Measurements from ENCODE around the gene KLK3.

DNA sequence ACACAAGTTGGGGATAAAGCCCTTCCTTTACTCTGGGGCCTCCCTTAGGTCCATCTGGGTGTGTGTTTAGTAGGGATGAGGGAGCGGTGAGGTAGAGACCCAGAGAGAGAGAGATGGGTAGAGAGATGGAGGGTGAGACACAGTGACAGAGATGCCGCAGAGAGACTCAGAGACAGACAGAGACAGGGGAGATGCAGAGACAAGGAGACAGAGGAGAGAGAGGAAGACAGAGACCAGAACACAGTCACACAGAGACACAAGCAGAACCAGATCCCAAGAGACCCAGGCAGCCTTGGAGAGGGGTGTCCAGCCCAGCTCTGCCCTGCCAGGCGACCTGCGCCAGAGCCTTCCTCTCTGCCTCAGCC lies 33.5 kb upstream of the KLK3 start:
- no peak for TF ChIP-seq EZH2 (IDR thresholded peaks at IDR 0.05; ENCODE audit: low read length, unreplicated experiment)
- TF ChIP-seq, protein P1, sequence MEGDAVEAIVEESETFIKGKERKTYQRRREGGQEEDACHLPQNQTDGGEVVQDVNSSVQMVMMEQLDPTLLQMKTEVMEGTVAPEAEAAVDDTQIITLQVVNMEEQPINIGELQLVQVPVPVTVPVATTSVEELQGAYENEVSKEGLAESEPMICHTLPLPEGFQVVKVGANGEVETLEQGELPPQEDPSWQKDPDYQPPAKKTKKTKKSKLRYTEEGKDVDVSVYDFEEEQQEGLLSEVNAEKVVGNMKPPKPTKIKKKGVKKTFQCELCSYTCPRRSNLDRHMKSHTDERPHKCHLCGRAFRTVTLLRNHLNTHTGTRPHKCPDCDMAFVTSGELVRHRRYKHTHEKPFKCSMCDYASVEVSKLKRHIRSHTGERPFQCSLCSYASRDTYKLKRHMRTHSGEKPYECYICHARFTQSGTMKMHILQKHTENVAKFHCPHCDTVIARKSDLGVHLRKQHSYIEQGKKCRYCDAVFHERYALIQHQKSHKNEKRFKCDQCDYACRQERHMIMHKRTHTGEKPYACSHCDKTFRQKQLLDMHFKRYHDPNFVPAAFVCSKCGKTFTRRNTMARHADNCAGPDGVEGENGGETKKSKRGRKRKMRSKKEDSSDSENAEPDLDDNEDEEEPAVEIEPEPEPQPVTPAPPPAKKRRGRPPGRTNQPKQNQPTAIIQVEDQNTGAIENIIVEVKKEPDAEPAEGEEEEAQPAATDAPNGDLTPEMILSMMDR (conservative IDR thresholded peaks at IDR 0.05; ENCODE audit: low read depth, low read length), result no peak
